PC-9 (cell line): ENCODE results near the gene TGFBR1. TPM values are rescaled to one million over a fixed set of nuclear protein-coding genes. Genes with fewer than 3 reads are reported as not detected.

Experiments
- BruUV-seq: library from RNA; stranded (reverse); fragments of 400-500 nt; replicated peaks from 2 replicates; lab custom pipeline; 2021; lab: Mats Ljungman, UMichigan
- CTCF ChIA-PET: fragments of 300-600 bp; sonication (Branson Sonifier 250); formaldehyde crosslinking; loops from one replicate; lab custom pipeline; 2022; ENCODE audit warnings: antibody characterized with exemption; lab: Charles Lee
- POLR2A ChIA-PET: fragments of 300-600 bp; sonication (Branson Sonifier 250); formaldehyde crosslinking; loops from one replicate; lab custom pipeline; 2022; ENCODE audit warnings: antibody characterized with exemption; ENCODE audit not compliant: unreplicated experiment; lab: Charles Lee
- DNase-seq, 2 experiments: peaks; one replicate each; pipeline versions ENCODE4 v3.0.0 to v3.0.0-alpha.2; 2015 to 2022; ENCODE audit warnings: mixed read lengths in 1 of 2
- H2AFZ ChIP-seq: fragments of 200-600 bp; sonication (generic); 2 replicates; pipeline ENCODE4 v1.8.1; 2017; ENCODE audit warnings: antibody characterized with exemption
- H3F3A ChIP-seq: fragments of 200-600 bp; sonication (generic); 2 replicates; pipeline ENCODE4 v1.8.1; 2017; ENCODE audit warnings: antibody characterized with exemption, mild to moderate bottlenecking, low read depth; ENCODE audit not compliant: insufficient read depth
- H3K27ac ChIP-seq: fragments of 200-600 bp; sonication (generic); 2 replicates; pipeline ENCODE4 v1.6.1; 2016; ENCODE audit warnings: mixed run types
- H3K27me3 ChIP-seq: fragments of 200-600 bp; sonication (generic); 2 replicates; pipeline ENCODE4 v1.6.1; 2016; ENCODE audit warnings: low read depth, mixed run types; ENCODE audit not compliant: insufficient read depth
- H3K36me3 ChIP-seq: fragments of 200-600 bp; sonication (generic); 2 replicates; pipeline ENCODE4 v1.6.1; 2016; ENCODE audit warnings: low read depth, mixed run types
- H3K4me1 ChIP-seq: fragments of 200-600 bp; sonication (generic); replicated peaks from 2 replicates; pipeline ENCODE4 v1.6.1; 2016; ENCODE audit warnings: mixed run types; ENCODE audit not compliant: insufficient read depth
- H3K4me2 ChIP-seq: fragments of 200-600 bp; sonication (generic); 2 replicates; pipeline ENCODE4 v1.6.1; 2017; ENCODE audit warnings: mixed run types
- H3K4me3 ChIP-seq: fragments of 200-600 bp; sonication (generic); 2 replicates; pipeline ENCODE4 v1.6.1; 2016; ENCODE audit warnings: mixed run types
- H3K79me2 ChIP-seq: fragments of 200-600 bp; sonication (generic); 2 replicates; pipeline ENCODE4 v1.6.1; 2017; ENCODE audit warnings: low read depth, mixed run types
- H3K9me2 ChIP-seq: fragments of 200-600 bp; sonication (generic); 2 replicates; pipeline ENCODE4 v1.8.1; 2017; ENCODE audit warnings: mild to moderate bottlenecking; ENCODE audit not compliant: insufficient read depth
- H3K9me3 ChIP-seq: fragments of 200-600 bp; sonication (generic); 2 replicates; pipeline ENCODE4 v1.8.1; 2016; ENCODE audit warnings: low read depth; ENCODE audit not compliant: insufficient read depth
- H4K20me1 ChIP-seq: fragments of 200-600 bp; sonication (generic); 2 replicates; pipeline ENCODE4 v1.8.1; 2017; ENCODE audit not compliant: insufficient read depth
- CTCF ChIP-seq: fragments of 200-600 bp; sonication (generic); conservative IDR thresholded peaks from 2 replicates; pipeline ENCODE4 v1.6.1; 2017; ENCODE audit warnings: mixed run types, antibody characterized with exemption, mild to moderate bottlenecking, moderate library complexity
- EZH2 ChIP-seq: fragments of 200-600 bp; sonication (generic); IDR thresholded peaks from 2 replicates; pipeline ENCODE4 v1.8.0; 2017; ENCODE audit warnings: antibody characterized with exemption, low read depth
- intact Hi-C: fragments of 100-400 bp; cut with micrococcal nuclease; formaldehyde crosslinking; loops from one replicate; pipeline ENCODE4 v1.10.0; 2022; ENCODE audit not compliant: unreplicated experiment
- total RNA-seq: library from RNA; stranded (reverse); gene quantifications from 2 replicates; pipeline ENCODE4 v1.2.3, GENCODE V29; 2021

The TGFBR1 gene
- total RNA-seq, 1 experiment from 2014 or later: 18.3 TPM

DNA sequence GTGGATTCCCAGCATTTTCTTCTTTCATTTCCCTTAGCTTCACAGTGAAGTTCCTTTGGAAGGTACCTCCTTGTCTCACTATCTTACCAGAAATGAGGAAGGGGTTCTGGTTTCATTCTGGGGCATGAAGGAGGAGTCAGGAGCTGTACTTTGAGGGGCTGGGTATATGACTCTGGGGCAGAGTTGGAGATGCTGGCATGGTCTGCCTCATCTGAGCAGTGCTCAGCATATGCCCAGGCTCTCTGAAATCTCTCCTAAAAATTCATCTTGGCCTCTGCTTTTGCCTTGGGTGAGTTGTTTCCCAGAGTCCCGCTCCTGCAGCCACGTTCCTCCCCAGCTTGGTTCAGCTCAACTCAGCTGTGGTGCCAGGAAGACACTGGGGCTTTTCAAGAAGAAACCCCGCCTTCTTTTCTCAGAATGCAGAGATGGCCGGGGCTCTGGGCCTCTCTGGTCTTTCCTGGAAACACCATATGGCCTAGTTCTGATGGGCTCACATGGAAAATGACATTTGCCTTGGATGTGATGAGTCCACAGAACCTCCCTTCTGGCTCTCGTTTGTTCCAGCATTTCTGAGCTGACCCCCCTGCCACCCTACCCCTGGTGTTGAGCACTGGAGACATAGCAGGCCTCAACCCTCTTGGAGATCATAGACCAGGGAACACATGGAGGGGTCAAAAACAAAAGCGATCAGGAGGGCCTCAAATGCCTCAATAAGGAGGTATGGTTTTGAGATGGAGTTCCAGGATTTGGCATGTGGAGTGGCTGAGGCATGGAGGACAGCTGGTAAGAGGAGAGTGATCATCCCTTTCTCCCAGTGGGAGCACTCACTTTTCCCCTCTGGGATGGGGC, 12.0 kb upstream of the TGFBR1 start:
- ChIA-PET POLR2A (no interaction called here), CTCF (no interaction called here)
- Histone ChIP-seq H3K4me1 (no peaks in the 10 kb centered on the region), H3K9me2 (no peaks in the 10 kb centered on the region), H3K27me3 (no peaks in the 10 kb centered on the region), H3K79me2 (no peaks in the 10 kb centered on the region), H3K36me3 (no peaks in the 10 kb centered on the region), H3K4me3 (no peak overlapping the region), H3K9me3 (no peaks in the 10 kb centered on the region; the same call in 1 of the 2 replicates), H3F3A (no peaks in the 10 kb centered on the region), H4K20me1 (no peaks in the 10 kb centered on the region), H3K4me2 (no peak overlapping the region), H3K27ac (no peak overlapping the region), H2AFZ (no peak overlapping the region)
- BruUV-seq: no TSS peak
- TF ChIP-seq CTCF (no peak), EZH2 (no peak)
- DNase-seq: no peak
- intact Hi-C loops: no loop called here

DNA sequence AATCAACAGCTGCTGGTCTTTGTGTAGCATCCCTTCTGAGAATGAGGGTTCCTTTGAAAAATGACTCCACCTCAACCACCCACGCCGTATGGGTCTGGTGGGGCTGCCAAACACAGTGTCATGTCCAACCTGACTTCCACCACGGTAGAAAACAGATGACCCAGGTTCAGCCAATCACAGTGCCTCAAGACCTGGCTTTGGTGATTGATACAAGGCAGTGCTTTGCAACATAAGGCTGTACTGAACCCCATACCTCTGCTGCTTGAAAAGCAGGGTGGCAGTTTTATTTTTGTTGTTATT, 11.5 kb upstream of the TGFBR1 start:
- Histone ChIP-seq H3K4me1 (no peaks in the 10 kb centered on the region), H3F3A (no peaks in the 10 kb centered on the region), H3K9me3 (no peaks in the 10 kb centered on the region; the same call in 1 of the 2 replicates), H3K79me2 (no peaks in the 10 kb centered on the region), H3K27me3 (no peaks in the 10 kb centered on the region), H3K4me3 (no peak overlapping the region), H3K27ac (no peak overlapping the region), H2AFZ (no peak overlapping the region), H3K4me2 (no peak overlapping the region), H4K20me1 (no peaks in the 10 kb centered on the region), H3K36me3 (no peaks in the 10 kb centered on the region), H3K9me2 (no peaks in the 10 kb centered on the region)
- BruUV-seq: no TSS peak
- DNase-seq: no peak
- no peak for TF ChIP-seq CTCF
- no peak for TF ChIP-seq EZH2
- intact Hi-C loops: no loop called here
- CTCF ChIA-PET: no interaction called here
- POLR2A ChIA-PET: no interaction called here

DNA sequence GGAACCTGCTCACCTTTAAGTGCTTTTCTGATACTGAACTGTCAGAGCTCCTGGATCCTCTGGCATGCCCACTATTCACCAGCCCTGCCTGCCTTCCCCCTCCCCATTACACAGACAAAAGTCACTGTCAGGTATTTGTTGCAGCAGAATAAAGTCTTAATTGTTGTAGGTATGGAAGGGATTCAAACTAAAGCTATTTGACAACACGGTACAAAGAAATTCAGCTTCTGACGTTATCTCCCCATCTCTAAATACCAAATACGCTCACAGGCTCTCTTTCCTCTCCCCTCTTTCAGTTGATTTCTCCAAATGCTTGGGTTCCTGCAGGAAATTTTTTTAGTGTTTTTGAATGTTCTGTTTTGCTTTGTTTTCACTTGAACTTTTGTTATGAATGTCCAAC, 9.3 kb upstream of the TGFBR1 start:
- no peak overlapping the region for H3K4me2 ChIP-seq

More for the DNA sequence above, 9.3 kb upstream of the TGFBR1 start:
- H3K36me3 ChIP-seq: no peaks in the 10 kb centered on the region
- POLR2A ChIA-PET: interaction anchor here (0.7 kb wide), 1 partner anchor 16 kb away, joined by 9 read pairs; no protein-coding TSS in a partner anchor
- H3K9me3 ChIP-seq: no peaks in the 10 kb centered on the region
- no peak for TF ChIP-seq CTCF
- no peak for TF ChIP-seq EZH2
- H3K79me2 ChIP-seq: no peaks in the 10 kb centered on the region
- no peaks in the 10 kb centered on the region for H3K9me2 ChIP-seq
- no peaks in the 10 kb centered on the region for H3F3A ChIP-seq
- no peak overlapping the region for H3K27ac ChIP-seq
- H3K4me1 ChIP-seq: no peaks in the 10 kb centered on the region
- no peaks in the 10 kb centered on the region for H3K27me3 ChIP-seq
- BruUV-seq: no TSS peak
- DNase-seq: no peak
- H4K20me1 ChIP-seq: no peaks in the 10 kb centered on the region
- H2AFZ ChIP-seq: no peak overlapping the region
- intact Hi-C loops: no loop called here
- CTCF ChIA-PET: no interaction called here
- no peak overlapping the region for H3K4me3 ChIP-seq
